HG03159 (cell line): Measurements from ENCODE around the gene MYO3B.
"Not testable (repeated sequence)": the region's sequence is repeated elsewhere in the genome, so short reads cannot be mapped to it uniquely, and the experiment has no call there.

Source experiments
- ATAC-seq: cut with Tn5 transposase; IDR thresholded peaks from one replicate; pipeline ENCODE4 v1.9.1; 2021; ENCODE audit warnings: mild to moderate bottlenecking, moderate library complexity; ENCODE audit not compliant: unreplicated experiment

The MYO3B gene

DNA sequence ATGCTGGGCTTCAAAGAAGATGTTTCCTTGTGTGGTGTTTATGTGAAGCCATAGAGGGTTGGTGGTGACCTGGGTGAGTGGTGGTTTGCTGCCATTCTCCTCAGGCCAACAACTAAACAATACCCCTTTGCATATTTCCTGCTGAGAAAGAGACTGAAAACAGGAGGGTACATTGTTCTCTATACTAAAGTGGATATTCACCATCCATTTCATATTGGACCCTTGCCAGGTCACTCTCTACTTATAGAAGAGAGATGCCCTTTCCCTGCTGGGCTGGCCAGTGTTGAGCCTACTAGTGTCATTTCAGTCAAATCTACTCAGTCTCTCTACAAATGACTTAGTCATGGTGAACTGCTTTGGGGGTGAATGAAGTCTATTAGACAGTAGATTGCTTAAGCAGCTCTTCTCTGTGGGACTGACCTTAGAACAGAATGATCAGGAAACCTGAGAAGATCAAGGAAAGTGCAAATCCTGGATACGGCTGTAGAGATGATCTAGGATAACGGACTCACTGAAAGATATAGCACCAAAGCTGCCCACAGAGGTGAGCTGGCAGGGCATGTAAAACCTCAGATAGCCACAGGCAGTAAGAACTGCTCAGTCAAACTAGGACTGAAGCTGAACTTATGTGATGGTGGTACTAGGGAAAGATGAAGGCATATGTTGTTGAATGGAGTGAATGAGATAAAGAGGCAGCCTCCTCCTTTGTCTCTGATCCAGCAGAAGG lies 154.9 kb downstream of the MYO3B start:
- no peak for ATAC-seq

GRCh38 chr2:170335351-170335750 lies 157.4 kb downstream of the MYO3B start:
- no peak for ATAC-seq

DNA sequence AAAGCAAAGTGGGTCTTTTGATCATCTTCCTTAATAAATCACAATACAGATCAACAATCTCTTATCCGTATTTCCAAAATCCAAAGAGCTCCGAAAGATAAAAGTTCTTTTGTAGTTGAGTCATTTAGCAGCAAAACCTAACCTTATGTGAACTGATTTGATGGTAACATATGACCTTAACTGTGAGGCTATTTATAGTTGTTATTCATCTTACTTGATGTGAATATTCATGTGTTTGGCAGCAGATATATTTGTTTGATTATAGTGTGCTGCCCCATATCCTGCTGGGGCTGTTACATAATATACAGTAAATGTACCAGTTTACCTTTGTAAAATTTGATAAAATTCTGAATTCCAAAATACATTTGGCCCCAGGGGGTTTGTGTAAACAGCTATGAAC lies 158.5 kb downstream of the MYO3B start:
- no peak for ATAC-seq

DNA sequence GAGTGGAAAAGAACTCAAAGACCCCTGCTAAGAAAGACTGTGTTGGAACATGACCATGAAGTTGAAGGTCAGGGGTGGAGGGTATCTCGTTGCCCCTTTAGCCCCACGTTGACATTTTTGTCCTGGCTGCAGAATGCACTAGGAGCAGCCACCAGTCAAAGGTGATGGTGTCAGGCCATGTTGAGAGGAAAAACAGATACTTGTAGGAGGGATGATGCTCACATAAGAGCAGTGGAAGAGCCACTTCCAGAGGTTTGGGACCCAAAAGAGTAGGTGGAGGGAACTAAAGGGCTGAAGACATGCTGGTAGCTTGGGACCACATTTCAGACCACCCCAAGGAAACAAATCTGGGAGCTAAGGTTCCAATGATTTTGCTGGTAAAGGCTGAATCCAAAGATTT lies 159.0 kb downstream of the MYO3B start:
- ATAC-seq: no peak

GRCh38 chr2:170339322-170339721 lies 161.4 kb downstream of the MYO3B start:
- no peak for ATAC-seq

DNA sequence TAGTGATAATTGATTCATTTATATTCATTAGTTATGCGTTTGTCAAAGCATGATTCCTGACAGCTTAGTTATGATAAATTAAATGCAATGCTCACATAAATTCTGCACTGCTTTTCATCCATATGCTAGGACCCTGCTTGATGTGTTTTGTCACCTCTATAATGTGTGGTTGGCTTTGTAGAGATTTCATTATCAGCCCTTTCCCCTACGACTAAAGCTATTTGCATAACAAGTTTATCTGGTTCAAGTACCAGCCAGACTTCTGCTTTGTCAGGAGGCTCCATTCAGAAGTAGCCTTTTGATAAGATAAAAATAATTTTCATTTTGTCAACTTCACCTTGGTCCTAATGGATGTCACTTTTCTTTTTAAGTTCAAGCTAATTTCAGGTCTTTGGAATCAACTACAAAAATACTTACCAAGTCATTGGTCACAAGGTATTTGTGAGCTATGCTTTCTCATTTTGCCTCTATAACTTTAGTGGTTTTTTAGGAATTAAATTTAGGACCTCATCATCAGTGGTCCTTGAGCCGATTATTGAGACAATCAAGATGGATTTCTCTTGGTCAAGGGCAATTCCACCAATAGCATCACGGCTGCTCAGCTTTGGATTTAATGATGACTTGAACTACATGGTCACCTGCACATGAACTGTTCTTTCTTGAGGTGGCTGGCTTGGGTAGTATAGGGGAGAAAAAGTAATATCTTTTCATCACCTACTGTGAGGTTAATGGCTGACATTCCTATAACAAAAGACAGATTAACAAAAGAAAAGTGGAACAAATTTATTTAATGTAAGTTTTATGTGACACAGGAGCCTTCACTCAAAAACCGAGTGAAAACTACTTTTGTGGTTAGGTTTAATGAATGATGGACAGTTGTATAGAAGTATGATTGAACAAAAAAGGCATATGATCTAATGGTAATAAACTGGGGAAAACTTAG lies 162.1 kb downstream of the MYO3B start:
- no peak for ATAC-seq

DNA sequence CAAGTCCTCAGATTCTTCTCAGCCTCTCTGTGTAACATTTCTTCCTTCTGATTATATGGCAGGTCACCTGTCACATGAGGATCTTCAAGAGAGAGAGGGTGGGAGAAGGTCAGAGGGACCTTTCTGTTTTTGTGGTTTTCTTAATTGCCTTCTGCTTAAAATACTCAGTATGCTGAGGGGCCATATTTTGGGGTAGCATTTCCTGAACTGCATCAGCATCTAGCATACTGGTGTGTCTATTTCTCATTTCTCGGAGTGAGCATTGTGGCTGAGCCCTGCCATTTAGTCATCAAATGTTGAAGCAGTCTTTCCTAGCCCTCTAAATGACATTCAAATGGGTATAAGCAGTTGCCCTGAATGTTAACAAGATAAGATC lies 162.7 kb downstream of the MYO3B start:
- no peak for ATAC-seq

GRCh38 chr2:170341684-170342623 lies 164.0 kb downstream of the MYO3B start:
- ATAC-seq: no peak

DNA sequence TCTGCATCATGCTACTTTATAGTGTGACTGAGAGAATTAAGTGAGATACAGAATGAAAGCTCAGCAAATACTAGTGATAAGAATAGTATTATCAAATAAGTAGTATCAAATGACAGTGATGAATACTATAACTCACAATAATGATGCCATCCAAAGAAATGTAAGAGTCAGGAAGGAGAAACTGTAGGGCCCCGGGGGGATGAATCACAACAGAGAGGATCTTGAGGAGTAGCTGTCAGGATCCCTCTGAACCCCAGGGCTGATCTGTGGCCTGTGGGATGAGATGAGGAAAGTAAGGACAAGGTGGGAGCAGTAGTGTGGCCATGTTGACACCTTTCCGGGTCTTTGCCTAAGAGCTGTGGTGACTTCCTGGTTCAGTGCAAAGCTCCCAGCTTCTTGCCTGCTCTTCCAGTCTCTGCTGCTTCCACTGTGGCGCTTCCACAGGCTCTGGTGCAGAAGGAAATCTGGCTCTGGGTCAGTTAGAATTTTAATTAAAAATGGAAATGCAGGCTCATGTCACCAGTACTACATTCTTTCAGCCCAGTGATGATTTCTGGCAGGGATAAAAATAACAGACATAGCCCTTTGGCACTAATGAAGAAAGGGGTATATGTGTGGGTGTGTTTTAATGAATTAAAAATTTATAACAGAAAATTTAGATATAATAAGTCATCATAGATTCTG lies 166.9 kb downstream of the MYO3B start:
- no peak for ATAC-seq

GRCh38 chr2:170345607-170346006 lies 167.7 kb downstream of the MYO3B start:
- ATAC-seq: no peak

DNA sequence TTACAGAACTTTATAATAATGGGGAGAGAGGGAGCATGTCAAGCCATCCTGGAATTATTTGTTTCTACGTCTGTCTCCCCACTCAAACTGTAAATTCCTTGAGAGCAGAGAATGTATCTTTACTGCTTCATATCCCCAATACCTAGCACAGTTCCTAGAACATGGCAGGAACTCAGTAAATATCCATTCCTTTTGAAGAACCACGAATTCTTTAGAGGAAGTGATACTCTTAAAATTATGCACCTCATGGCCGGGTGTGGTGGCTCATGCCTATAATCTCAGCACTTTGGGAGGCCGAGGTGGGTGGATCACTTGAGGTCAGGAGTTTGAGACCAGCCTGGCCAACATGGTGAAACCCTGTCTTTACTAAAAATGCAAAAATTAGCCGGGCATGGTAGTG lies 171.3 kb downstream of the MYO3B start:
- not testable (repeated sequence) for ATAC-seq

- no peak for ATAC-seq
These were observed 173.2 kb downstream of the MYO3B start for GRCh38 chr2:170350929-170351826.

GRCh38 chr2:170353723-170354122 lies 175.8 kb downstream of the MYO3B start:
- ATAC-seq: no peak

GRCh38 chr2:170354388-170354787 lies 176.4 kb downstream of the MYO3B start:
- ATAC-seq: no peak

GRCh38 chr2:170354855-170355780 lies 177.2 kb downstream of the MYO3B start:
- ATAC-seq: no peak

DNA sequence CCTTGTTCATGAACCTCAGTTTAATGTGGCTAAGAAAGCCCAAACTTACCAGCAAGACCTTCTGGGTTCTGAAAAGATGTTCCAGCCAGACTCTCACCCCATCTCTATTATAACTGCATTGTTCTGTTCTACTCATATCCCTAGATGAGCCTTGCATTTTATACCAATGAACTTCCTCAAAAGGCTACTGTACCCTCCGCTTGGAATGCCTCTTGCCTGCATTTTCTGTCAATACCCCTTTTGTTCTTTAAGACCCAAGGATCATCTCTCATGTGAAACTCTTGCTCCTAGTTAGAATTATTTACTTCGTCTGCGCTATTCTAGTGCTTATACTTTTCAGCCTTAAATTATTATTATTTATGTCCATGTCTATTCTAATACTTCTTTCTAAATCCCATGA lies 181.5 kb downstream of the MYO3B start:
- ATAC-seq: no peak

DNA sequence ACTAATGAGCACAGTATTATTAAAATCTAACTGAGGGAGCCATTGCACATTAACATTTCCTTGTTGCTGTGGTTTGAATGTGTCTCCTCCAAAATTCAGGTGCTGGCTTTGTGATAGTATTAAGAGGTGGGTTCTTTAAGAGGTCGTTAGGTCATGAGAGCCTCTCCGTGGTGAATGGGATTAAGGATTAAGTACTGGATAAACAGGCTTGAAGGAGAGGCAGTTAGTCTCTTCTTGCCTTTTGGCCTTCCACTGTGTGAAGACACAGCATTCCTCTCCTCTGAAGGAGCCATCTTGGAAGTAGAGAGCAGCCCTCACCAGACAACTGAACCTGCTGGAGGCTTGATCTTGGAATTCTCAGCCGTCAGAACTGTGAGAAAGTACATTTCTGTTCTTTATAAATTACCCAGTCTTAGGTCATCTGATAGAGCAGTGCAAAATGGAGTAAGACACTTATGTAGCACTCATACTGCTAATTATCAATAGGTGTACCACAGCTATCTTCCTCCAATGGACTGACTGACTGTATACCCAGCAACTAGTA lies 182.7 kb downstream of the MYO3B start:
- no peak for ATAC-seq
